HG03575 (cell line): ENCODE results near the gene RETSAT.
A peak's percentile ranks its signal among the peaks of the same experiment; 100 is the strongest.

Source experiments
- ATAC-seq: cut with Tn5 transposase; IDR thresholded peaks from one replicate; pipeline ENCODE4 v1.9.1; 2021; ENCODE audit not compliant: unreplicated experiment, insufficient number of reproducible peaks, low FRiP score; ENCODE audit errors: extremely low read depth

The RETSAT gene

DNA sequence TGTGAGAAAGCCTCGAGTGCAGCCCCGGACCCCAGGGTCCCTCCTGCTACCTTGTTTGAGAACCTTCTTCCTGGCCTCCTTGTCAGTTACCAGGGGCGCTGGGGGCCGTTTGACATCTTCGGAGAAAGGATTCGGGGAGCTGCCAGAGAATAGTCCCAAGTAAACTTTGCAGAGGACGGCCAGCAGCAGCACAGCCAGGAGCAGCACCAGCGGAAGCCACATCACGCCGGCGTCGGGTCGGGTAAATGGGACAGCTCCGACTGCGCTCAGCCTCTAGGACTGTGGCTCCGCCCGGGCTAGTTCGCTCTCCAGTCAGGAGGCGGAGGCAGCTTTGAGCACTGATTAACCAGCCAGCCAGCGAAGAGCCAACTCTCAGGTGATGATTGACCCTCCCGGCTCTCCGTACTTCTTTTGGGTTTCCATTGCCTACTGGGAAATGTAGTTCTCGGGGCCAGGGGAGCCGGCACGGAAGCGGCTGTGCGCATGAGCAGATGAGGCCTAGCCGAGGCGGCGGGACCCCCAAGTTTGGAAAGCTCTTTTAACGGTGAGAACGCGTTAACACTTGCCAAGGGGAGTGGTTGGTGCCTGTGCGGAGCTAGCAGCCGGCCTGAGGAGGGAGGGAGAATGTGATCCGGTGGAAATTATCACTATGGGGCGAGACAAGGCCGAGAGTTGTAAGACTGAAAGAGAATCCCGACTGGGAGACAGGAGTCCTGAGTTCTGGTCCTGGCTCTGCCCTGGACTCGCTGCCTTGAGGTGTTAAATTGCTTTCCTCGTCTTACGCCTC is at the start of gene RETSAT, which contains the start of gene ELMOD3:
TSS of gene RETSAT (minus strand) at position 243 of the 787 bp plus-strand sequence. CDS start at position 222, 21 bp downstream.
TSS of gene ELMOD3 (plus strand) at position 484 of the 787 bp plus-strand sequence. CDS start 2,430 bp downstream, outside the sequence.
- ATAC-seq, result peak; percentile 74

DNA sequence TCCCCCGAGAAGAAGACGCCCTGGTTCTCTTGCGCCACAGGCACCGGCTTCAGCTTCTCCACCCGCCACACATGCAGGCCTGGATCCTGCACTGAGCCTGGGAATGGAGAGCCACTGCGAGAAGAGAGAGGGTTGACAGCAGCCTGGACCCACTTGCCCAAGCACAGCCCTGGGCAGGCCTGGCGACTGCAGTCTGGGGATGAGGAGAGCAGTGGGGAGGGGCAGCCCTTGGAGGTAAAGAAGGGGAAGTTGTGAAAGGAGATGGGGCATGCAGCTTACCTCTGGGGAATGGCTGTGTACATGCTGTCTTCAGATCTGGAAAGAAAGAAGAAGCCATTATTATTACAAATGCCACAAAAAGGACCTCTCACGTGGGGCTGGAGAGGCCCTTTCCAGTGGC is 47.5 kb upstream of the RETSAT start:
- no peak for ATAC-seq

DNA sequence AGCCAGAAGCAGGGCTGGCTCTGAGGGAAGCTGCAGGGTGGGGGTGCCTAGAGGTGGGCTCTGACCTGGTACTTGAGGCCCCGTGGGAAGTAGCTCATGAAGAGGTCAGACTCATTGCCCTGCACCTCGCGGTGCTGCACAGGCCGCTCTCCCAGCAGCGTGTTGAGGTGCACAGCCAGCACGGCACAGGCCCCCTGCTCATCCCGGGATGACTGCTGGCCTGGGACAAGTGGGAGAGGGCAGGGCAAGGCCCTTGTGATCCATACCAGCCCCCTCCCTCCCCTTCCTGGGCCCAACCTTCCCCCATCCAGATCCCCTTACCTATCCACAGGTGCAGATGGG is 47.1 kb upstream of the RETSAT start:
- no peak for ATAC-seq

DNA sequence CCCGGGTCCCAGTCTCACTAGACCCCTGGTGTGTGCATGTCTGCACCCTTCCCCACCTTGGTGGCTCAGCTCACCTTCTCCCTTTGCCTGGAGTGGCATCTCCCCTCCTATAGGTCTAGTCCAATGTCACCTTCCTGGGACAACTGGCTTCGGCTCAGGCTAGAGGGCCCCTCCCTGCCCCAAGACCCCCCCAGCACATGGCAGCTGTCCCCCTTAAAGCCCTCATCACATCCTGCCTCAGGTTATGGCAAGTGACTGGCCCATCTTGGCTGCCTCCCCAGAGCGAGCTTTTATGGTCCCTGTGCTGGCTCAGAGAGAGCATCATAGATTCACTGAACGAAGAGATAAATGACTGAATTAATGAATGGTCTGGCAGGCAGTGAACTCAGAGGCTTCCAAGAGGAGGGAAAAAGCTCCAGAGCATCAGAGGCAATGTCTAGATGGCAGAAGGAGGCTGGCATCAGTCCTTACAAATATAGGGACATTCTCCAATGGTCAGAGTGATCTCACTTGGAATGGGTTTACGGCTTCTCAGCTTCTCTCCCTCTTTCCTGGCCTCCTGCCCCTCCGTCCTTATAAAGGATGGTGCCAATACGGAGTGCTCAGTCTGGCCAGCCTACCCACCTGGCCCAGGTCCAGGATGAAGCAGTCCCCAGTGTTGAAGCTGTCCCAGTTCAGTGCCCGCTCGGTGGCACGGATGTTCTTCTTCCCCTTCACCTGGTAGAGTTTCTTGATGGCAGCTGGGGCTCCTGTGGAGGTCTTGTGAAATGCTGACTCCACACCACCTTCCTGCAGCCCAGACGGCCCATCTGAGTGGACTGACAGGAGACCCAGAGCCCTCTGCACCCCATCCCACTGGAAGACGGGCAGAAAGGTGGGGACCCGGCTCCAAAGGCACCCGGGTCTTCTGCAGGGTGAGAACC is 46.5 kb upstream of the RETSAT start:
- ATAC-seq, result no peak

DNA sequence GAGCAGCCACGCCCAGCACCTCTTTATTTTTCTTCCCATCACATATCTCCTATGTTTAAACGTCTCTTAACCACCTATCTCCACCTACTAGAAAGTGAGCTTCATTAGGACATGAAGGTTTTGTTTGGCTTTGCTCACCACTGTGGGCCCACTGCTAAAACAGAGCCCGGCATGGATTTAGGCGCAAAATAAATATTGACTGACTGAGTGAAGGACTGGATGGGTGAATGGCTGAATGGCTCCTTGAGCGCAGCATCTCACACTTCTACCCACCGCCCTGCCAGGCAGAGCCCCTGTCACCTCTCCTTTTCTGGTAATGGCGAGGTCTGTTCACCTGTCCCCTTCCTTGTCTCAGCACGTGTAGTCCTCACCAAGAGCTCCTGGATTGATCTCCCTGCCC is 45.7 kb upstream of the RETSAT start:
- no peak for ATAC-seq

DNA sequence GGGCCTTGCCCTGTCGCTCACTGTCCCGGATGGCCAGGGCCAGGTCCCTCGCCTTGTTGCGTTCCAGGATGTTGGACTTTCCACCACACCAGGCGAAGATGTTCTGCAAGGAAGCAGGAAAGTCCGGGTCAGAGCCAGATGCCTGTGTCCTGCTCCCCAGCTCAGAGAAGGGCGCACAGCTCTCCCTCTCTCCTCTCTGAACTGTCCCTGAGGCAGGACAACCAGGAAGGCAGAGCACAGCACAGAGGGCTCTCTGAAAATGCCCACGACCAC is 44.8 kb upstream of the RETSAT start:
- no peak for ATAC-seq

DNA sequence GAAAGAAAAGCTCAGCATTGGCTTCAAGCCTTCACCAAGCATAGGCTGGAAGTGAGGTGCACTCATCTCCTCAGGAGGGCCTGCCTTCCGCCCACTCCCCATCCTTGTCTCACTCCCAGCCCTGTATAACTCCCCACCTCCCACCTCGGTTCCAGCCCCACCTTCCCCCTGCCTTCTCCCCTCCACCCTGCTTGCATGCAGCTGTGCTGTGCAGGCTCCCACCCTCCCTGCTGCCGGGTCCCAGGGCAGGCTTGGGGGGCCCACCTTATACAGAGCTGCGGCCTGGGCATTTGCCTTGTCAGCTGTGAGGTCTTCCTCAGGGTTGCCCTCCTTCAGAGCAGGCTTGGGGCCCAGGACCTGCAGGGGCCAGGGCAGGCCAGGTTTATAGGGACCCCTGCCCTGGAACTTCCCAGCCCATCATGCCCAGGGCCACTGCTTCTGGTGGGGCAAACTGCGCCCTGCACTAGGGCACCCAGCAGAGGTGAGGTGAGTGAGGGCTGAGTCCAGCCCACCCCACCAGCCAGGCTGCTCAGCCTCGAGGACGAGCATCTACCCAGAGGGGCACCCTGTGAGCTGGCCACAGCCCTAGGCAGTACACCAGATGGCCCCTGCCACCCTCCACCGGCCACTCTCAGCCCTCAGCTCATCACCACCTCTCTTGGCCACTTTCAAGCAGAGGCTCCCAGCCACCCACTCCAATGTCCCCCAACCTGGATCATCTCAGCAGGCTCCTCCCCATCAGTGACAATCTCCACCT is 44.3 kb upstream of the RETSAT start:
- ATAC-seq, result no peak

DNA sequence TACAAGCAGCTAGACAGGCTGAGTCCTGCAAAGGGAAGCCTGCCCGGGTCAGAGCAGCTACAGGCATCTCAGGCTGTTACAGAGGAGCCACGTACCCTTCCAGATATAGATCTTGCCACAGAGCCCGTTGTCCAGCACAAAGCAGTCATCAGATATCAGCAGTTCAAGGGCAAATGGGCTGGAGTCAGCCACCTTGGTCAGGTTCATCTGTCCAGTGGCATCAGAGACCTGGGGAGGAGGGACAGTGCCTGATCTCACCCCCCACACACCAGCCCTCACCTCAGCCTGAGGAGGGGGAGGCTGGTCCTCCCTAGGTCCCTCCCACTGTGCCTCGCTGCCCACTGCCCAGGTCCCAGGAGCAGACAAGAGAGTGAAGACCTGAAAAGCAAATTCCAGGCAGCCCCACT is 43.6 kb upstream of the RETSAT start:
- no peak for ATAC-seq

DNA sequence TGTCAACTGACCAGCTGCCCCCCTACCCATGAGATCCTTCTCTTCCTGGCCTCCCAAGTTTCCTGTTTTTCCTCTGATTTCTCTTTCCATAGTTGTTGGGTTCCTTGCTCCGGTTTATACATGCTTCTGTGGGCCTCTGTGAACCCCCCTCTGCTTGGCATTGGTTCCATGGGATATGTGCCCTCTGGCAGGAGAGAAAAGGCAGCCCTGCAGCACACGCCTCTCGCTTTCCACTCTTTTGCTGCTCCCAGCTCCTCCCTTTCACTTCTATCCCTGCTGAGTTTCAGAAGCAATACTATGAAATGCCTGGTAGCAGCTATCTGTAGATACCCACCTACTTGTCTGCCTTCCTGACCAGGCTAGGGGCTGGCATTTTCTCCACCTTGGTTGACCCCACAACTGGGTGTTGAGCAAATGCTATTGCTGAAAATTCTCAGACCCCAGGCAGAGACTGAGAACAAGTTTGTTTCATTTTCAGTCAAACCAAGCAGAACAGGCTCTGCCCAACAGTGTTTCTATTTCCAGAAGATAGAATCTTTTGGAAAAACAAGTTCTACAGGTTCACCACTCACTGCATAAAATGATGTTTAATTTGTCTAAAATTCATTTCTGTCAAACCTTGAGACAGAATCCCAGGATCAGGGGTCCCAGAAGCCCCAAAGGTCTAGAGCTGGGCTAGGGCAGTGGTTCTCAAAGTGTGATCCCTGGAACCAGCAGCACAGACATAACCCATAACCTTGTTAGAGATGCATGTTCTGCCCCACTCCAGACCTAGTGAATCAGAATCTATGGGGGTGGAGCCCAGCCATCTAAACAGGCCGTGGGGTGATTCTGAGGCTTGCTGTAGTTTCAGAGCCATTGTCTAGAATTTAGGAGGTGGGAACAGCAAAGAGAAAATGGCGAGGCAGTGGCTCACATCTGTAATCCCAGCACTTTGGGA is 42.5 kb upstream of the RETSAT start:
- no peak for ATAC-seq

DNA sequence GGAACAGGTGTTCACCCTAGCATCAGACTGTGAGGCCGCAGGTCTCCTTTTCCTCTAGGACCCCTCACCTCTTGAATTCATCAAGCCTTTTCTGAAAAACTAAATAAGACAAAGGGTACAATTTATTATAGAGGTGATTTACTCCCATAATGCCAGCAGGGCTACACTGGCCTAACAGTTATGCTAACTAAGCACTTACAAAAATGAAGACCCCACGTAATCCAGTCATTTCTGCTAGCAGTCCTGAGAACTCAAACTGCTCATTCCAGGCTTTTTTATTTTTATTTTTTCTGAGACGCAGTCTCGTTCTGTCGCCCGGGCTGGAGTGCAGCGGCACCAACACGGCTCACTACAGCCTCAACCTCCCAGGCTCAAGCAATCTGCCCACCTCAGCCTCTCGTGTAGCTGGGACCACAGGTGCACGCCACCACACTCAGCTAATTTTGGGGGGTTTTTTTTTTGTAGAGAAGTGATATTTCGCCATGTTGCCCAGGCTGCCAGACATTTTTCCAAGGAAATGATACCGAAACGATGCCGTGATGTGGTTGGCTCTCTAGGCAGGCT is 41.7 kb upstream of the RETSAT start:
- no peak for ATAC-seq

DNA sequence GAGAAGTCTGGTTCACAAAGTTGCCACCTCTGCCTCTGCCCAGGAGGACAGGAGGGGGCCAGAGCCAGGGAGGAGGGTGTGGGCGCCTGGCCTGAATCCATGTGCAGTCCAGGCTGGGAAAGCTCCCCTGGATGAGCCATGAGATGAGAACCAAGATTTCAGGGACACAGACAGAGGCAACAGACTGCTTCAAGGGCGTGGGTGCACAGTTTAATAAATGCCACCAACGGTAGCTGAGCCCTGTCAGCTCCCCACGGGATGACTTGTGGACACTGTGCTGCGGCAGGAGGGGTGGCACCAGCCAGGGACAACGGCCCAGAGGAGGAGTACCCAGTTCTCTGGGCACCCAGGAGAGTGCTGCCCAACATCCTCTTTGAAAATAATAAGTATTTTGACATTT is 40.6 kb upstream of the RETSAT start:
- ATAC-seq, result no peak

DNA sequence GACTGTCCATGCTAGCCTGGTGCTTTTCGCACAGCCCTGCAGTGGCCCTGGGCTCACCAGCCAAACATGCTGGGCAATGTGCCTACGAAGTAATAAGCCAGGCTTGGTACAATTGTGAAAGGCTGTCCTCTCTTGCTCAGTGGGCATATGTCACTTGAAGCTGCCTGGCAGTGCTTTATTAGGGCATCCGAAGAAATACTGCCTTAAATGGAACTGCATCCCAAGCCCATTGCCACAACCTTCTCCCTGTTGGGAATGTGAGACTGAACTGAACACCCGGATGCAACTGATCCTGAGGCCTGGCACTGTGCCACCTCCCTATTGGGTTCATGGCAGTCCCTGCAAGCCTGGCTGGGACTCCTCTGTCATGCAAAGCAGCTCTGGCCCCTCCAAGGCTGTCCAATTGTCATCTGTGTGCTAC is 39.9 kb upstream of the RETSAT start:
- no peak for ATAC-seq

DNA sequence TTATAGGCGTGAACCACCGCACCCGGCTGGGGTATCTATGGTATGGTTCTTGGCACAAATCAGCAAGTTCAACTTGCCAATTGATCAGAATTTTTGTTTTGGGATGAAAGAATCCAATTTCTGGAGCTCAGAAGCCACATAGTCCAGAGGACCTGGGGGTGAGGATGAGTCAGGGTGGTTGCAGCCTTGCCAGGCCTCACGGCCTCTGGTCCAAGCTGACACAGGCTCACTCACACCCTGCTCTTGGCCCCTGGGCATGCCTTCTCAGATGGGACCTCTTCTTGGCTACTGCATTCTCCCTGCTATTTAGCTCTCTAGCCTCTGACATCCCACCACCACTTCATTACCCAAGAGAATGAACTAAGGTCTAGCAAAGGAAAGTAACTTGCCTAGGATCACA is 39.5 kb upstream of the RETSAT start:
- ATAC-seq, result no peak

DNA sequence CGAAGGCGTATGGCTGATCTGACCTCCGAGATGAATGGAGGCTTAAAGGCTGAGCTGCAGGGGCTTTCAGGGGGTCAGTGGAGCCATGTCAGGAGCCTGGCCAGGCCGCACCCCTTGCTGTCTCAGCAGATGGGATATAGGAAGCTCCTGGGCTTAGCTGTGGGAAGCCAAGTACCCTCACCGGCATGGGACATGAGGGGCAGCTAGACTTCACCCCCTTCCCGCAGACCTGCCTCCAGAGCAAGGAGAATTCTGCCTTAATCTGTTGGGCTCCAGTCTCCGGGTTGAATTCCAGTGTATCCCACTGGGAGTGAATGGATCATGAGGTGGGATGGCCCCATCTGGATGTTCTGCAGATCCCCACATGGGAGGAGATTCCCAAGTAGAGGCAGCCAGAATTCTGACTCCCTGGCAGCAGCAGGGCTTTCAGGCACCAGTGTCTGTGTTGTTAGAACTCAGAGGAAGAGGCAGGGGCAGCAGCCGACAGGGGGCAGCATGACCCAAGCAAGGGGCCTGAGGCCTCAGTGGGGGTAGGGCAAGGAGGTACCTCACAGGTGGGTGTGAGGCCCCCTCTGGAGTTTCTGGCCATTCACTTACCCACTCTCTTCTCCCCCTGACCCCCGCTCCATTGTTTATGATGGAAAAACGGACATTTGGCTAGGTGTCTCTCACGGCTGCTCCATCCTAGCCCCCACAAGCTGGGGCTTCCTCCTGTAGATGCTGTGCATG is 36.8 kb upstream of the RETSAT start:
- no peak for ATAC-seq

DNA sequence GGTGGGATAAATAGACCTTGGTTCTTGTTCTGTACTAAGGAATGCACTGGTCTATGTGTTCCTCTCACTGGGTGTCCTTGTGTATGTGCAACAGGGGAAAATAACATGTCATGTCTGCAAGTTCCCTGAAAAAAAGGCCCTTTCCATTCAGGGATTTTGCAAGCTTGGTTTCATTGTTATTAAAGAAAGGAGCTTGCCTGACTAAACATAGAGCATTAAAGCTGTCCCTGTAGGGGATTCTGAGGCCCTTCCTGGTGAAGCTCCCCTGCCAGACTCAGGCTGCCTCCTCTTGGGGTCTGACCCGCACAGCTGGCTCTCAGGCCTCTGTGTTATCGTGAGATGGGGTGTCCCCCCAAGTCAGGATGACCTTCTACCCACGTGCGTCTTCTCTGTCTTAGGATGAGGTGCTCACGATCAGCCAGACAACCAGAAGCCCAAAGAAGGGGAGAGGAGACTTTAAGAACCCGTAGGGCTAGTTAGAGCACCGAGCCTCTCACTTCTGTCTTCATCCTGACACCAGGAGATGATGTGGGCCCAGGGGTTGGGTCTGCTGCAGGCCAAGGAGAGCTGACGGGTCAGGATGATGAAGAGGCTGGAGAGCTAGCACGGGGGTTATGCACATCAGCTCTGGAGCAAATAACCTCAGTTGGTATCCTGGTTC is 34.7 kb upstream of the RETSAT start:
- ATAC-seq, result no peak

DNA sequence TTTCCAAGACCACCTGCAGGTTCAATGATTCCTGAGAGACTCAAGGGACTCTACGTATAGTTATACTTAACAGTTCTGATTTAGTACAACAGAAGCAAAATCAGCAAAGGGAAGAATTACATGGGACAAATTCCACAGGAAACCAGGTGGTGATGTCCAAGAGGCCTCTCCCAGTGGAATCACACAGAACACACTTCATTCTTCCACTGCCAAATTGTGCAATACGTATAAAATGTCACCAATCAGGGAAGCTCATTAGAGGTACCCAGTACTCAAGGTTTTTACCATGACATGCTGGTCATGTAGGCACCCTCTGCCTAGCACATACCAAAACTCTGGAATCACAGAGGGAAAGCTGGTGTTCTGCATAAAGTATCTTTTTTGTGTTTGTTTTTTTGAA is 33.4 kb upstream of the RETSAT start:
- no peak for ATAC-seq

DNA sequence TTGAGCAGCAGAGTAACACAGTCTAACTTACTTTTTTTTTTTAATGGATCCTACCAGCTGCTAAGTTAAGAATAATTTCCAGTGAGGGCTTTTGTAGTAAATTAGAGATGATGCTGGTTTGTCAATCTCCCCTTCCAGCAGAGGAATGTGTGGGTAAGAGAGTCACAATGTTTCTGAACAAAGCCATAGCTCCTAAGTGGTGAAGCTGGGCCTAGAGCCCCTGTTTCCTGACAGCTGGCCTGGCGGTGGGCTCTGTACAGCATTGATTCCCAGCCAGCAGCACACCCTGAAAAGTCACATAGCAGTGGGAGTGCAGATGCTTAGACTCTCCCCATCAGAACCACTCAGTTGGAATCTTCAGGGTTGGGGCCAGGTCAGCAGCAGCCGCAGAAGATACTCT is 31.4 kb upstream of the RETSAT start:
- no peak for ATAC-seq
